Stimulated activated effector memory CD8-positive, alpha-beta T cell treated with anti-CD3 and anti-CD28 coated beads, Interleukin-12 subunit alpha, Interleukin-12 subunit beta, amount 100 ng/mL, for 72 hours (primary cell): Measurements from ENCODE around the gene SERP2.
"Not testable (repeated sequence)": the region's sequence is repeated elsewhere in the genome, so short reads cannot be mapped to it uniquely, and the experiment has no call there.

ENCODE experiments used
- ATAC-seq: fragments of 150-1000 bp; cut with Tn5 transposase; 2 replicates; pipeline ENCODE4 v1.10.0; 2021
- DNase-seq, 2 donors: peaks; one replicate each; pipeline ENCODE4 v3.0.0; 2021 to 2022; ENCODE audit warnings: low spot score in 2 of 2
- H3K27ac Mint-ChIP-seq: one replicate; pipeline ENCODE4 v1.8.0; 2022; ENCODE audit warnings: mild to moderate bottlenecking, mixed read lengths
- H3K36me3 Mint-ChIP-seq: one replicate; pipeline ENCODE4 v1.8.0; 2022; ENCODE audit warnings: mild to moderate bottlenecking, mixed read lengths
- H3K4me1 Mint-ChIP-seq: one replicate; pipeline ENCODE4 v1.8.0; 2022; ENCODE audit warnings: mixed read lengths
- H3K4me3 Mint-ChIP-seq: one replicate; pipeline ENCODE4 v1.8.0; 2022; ENCODE audit warnings: mild to moderate bottlenecking, mixed read lengths
- H3K9me3 Mint-ChIP-seq: one replicate; pipeline ENCODE4 v1.8.0; 2022; ENCODE audit warnings: mixed read lengths

Gene SERP2

GRCh38 chr13:44373601-44374347 lies at the start of gene SERP2:
Gene SERP2 (plus strand): TSS chr13:44373824. CDS start chr13:44374026, 202 bp downstream.
- Mint-ChIP-seq H3K4me3 (peak within 1 kb of the TSS; percentile 38), H3K36me3 (no peaks in the 10 kb centered on the region), H3K4me1 (peaks cover 7% of the 10 kb centered on the region), H3K9me3 (no peaks in the 10 kb centered on the region), H3K27ac (no peak within 1 kb of the TSS)
- no peak for DNase-seq
- peak; percentile 29 for ATAC-seq

GRCh38 chr13:44326961-44327360 lies 46.7 kb upstream of the SERP2 start:
- Mint-ChIP-seq H3K27ac (no peak overlapping the region), H3K9me3 (no peaks in the 10 kb centered on the region), H3K4me3 (no peak overlapping the region), H3K36me3 (no peaks in the 10 kb centered on the region), H3K4me1 (peaks cover 8% of the 10 kb centered on the region)
- DNase-seq (no peak), ATAC-seq (no peak)

- not testable (repeated sequence) for H3K9me3 Mint-ChIP-seq, H3K4me1 Mint-ChIP-seq, H3K4me3 Mint-ChIP-seq, ATAC-seq, H3K36me3 Mint-ChIP-seq, H3K27ac Mint-ChIP-seq, DNase-seq
These were observed 44.6 kb upstream of the SERP2 start for GRCh38 chr13:44329041-44329440.

- no peak overlapping the region for H3K4me3 Mint-ChIP-seq
- H3K27ac Mint-ChIP-seq, result no peak overlapping the region
- H3K4me1 Mint-ChIP-seq, result peaks cover 8% of the 10 kb centered on the region
- H3K9me3 Mint-ChIP-seq, result no peaks in the 10 kb centered on the region
- DNase-seq (no peak), ATAC-seq (no peak)
- H3K36me3 Mint-ChIP-seq, result no peaks in the 10 kb centered on the region
These were observed 43.6 kb upstream of the SERP2 start for GRCh38 chr13:44329909-44330545.

- Mint-ChIP-seq H3K9me3 (no peaks in the 10 kb centered on the region), H3K27ac (no peak overlapping the region), H3K36me3 (no peaks in the 10 kb centered on the region), H3K4me1 (peaks cover 8% of the 10 kb centered on the region), H3K4me3 (no peak overlapping the region)
- no peak for DNase-seq
- peak; percentile 80 for ATAC-seq
These were observed 42.2 kb upstream of the SERP2 start for GRCh38 chr13:44331446-44331845.

- Mint-ChIP-seq H3K36me3 (no peaks in the 10 kb centered on the region), H3K9me3 (no peaks in the 10 kb centered on the region), H3K27ac (no peak overlapping the region), H3K4me1 (peaks cover 8% of the 10 kb centered on the region), H3K4me3 (no peak overlapping the region)
- ATAC-seq, result peak; percentile 36
- no peak for DNase-seq
These were observed 41.4 kb upstream of the SERP2 start for GRCh38 chr13:44331912-44332851.

- no peaks in the 10 kb centered on the region for H3K9me3 Mint-ChIP-seq
- peaks cover 15% of the 10 kb centered on the region for H3K4me1 Mint-ChIP-seq
- no peaks in the 10 kb centered on the region for H3K36me3 Mint-ChIP-seq
- no peak overlapping the region for H3K27ac Mint-ChIP-seq
- no peak overlapping the region for H3K4me3 Mint-ChIP-seq
- DNase-seq (no peak), ATAC-seq (no peak)
These were observed 39.5 kb upstream of the SERP2 start for GRCh38 chr13:44333950-44334655.

- Mint-ChIP-seq H3K27ac (no peak overlapping the region), H3K9me3 (no peaks in the 10 kb centered on the region), H3K36me3 (no peaks in the 10 kb centered on the region), H3K4me3 (no peak overlapping the region), H3K4me1 (peaks cover 15% of the 10 kb centered on the region)
- no peak for ATAC-seq
- no peak for DNase-seq
These were observed 38.9 kb upstream of the SERP2 start for GRCh38 chr13:44334751-44335150.

- DNase-seq (no peak), ATAC-seq (no peak)
- Mint-ChIP-seq H3K4me1 (peaks cover 7% of the 10 kb centered on the region), H3K27ac (no peak overlapping the region), H3K9me3 (no peaks in the 10 kb centered on the region), H3K36me3 (no peaks in the 10 kb centered on the region), H3K4me3 (no peak overlapping the region)
These were observed 36.7 kb upstream of the SERP2 start for GRCh38 chr13:44336934-44337333.

GRCh38 chr13:44337581-44337980 lies 36.0 kb upstream of the SERP2 start:
- Mint-ChIP-seq H3K27ac (no peak overlapping the region), H3K4me3 (no peak overlapping the region), H3K36me3 (no peaks in the 10 kb centered on the region)

GRCh38 chr13:44340508-44340907 lies 33.1 kb upstream of the SERP2 start:
- no peaks in the 10 kb centered on the region for H3K9me3 Mint-ChIP-seq
- H3K27ac Mint-ChIP-seq, result no peak overlapping the region
- ATAC-seq, result no peak
- DNase-seq, result no peak
- H3K36me3 Mint-ChIP-seq, result no peaks in the 10 kb centered on the region
- no peak overlapping the region for H3K4me3 Mint-ChIP-seq
- peaks cover 7% of the 10 kb centered on the region for H3K4me1 Mint-ChIP-seq

More at GRCh38 chr13:44337581-44337980, 36.0 kb upstream of the SERP2 start:
- DNase-seq (no peak), ATAC-seq (peak; percentile 47)
- H3K9me3 Mint-ChIP-seq, result no peaks in the 10 kb centered on the region
- H3K4me1 Mint-ChIP-seq, result peaks cover 7% of the 10 kb centered on the region

- no peaks in the 10 kb centered on the region for H3K36me3 Mint-ChIP-seq
- no peak overlapping the region for H3K27ac Mint-ChIP-seq
- H3K4me3 Mint-ChIP-seq, result no peak overlapping the region
- ATAC-seq (no peak), DNase-seq (no peak)
- no peaks in the 10 kb centered on the region for H3K9me3 Mint-ChIP-seq
- H3K4me1 Mint-ChIP-seq, result peaks cover 4% of the 10 kb centered on the region
These were observed 30.9 kb upstream of the SERP2 start for GRCh38 chr13:44342741-44343140.

- H3K36me3 Mint-ChIP-seq, result peaks cover 5% of the 10 kb centered on the region
- DNase-seq, result no peak
- H3K4me1 Mint-ChIP-seq, result peaks cover 5% of the 10 kb centered on the region
- no peak overlapping the region for H3K27ac Mint-ChIP-seq
- H3K9me3 Mint-ChIP-seq, result no peaks in the 10 kb centered on the region
- H3K4me3 Mint-ChIP-seq, result no peak overlapping the region
- ATAC-seq, result no peak
These were observed 27.1 kb upstream of the SERP2 start for GRCh38 chr13:44346534-44346933.

GRCh38 chr13:44347301-44347700 lies 26.3 kb upstream of the SERP2 start:
- H3K27ac Mint-ChIP-seq, result no peak overlapping the region
- no peak for ATAC-seq
- peaks cover 11% of the 10 kb centered on the region for H3K4me1 Mint-ChIP-seq
- no peaks in the 10 kb centered on the region for H3K9me3 Mint-ChIP-seq
- no peak overlapping the region for H3K4me3 Mint-ChIP-seq
- no peak for DNase-seq
- H3K36me3 Mint-ChIP-seq, result peaks cover 5% of the 10 kb centered on the region

GRCh38 chr13:44347949-44348348 lies 25.7 kb upstream of the SERP2 start:
- Mint-ChIP-seq H3K36me3 (peaks cover 5% of the 10 kb centered on the region), H3K4me1 (peaks cover 17% of the 10 kb centered on the region), H3K4me3 (no peak overlapping the region), H3K9me3 (no peaks in the 10 kb centered on the region), H3K27ac (no peak overlapping the region)
- DNase-seq (no peak), ATAC-seq (no peak)
